ENCODE results near the gene CCDC87.
"Not testable (repeated sequence)": the region's sequence is repeated elsewhere in the genome, so short reads cannot be mapped to it uniquely, and the experiment has no call there.

CCDC87 gene

DNA sequence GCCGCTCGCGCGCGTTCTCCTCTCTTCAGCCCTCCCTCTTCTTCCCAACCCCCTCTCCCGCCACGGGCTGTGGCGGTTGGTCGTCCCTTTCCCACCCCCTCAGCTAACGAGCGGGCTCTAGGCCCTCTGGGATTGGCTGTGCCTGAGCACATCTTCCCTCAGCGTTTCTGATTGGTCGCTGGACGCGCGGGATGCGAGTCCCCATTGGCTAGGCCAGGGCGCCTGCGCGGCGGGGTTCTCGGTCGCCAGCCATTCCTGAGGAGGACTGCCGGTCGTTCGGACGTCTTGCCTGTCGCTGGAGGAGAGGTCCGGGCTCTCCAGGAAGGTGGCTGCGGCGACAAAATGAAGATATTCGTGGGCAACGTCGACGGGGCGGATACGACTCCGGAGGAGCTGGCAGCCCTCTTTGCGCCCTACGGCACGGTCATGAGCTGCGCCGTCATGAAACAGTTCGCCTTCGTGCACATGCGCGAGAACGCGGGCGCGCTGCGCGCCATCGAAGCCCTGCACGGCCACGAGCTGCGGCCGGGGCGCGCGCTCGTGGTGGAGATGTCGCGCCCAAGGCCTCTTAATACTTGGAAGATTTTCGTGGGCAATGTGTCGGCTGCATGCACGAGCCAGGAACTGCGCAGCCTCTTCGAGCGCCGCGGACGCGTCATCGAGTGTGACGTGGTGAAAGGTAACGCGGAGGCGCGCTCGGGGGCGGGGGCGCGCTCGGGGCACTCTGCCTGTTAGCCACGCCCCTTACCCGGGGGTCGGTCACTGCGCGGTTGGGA is 23.7 kb upstream of the CCDC87 start, which contains the start of gene RBM14:
RBM14 (plus strand) TSS at position 252 of the 776 bp plus-strand sequence; CDS start at position 343, 91 bp downstream.
- DNase-seq (ENCODE audit: low read depth) = peak; percentile 97

DNA sequence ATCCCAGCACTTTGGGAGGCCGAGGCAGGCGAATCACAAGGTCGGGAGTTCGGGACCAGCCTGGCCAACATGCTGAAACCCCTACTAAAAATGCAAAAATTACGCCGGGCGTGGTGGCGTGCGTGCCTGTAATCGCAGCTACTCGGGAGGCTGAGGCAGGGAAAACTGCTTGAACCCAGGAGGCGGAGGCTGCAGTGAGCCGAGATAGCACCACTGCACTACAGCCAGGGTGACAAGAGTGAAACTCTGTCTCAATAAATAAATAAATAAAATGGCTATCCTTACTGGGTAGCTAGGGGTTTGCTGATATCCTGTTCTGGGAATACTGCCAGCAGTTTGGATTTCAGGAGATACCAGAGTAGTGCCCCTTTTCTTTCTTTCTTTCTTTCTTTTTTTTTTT is 21.2 kb upstream of the CCDC87 start:
- DNase-seq (ENCODE audit: low read depth) = no peak

DNA sequence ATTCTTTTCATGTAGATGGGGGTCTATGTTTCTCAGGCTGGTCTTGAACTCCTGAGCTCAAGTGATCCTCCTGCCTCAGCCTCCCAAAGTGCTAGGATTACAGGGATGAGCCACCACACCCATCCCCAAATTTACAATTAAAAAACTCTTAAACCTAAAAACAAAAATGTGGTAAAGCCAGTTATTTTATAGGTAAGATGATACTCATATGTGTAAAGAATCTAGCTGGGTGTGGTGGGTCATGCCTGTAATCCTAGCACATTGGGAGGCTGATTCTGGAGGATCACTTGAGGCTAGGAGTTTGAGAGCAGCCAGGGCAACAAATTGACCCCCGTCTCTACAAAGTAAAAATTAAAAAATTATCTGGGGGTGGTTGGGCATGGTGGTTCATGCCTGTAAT is 19.6 kb upstream of the CCDC87 start:
- no peak for DNase-seq (ENCODE audit: low read depth)

DNA sequence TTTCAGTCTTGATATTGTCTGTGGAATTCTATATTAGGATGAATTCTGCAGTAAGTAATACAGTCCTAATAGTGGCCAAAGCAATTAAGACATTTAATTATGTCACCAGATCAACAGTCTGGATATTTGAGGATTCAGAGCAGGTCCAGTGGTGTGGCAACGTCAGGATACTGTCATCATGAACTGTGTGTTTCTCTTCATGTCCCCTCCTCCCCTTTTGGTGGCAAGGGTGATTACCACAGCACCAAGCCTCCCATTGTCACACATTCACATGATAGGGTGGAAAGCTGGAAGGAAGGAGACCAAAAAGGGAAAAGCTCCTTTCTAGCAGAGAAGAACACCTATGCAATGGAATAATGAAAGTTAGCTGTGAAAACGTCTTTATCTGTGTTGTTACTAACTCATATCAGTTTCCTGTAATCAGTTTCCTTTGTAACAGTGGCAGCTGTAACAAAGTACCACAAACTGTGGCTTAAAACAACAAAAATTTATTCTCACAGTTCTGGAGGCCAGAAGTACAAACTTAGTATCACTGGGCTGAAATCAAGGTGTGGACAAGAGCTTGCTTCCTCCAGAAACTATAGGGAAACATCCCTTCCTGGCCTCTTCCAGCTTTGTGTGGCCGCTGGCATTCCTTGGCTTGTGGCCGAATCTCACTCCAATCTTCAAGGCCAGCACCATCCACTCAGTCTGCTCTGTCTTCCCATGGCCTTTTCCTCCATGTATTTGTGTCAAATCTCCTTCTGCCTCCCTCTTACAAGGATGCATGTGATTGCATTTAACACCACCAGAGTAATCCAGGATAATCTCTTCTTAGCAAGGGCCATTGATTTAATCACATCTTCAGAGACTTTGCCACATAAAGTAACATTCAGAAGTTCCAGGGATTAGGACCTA is 17.1 kb upstream of the CCDC87 start:
- no peak for DNase-seq (ENCODE audit: low read depth)

DNA sequence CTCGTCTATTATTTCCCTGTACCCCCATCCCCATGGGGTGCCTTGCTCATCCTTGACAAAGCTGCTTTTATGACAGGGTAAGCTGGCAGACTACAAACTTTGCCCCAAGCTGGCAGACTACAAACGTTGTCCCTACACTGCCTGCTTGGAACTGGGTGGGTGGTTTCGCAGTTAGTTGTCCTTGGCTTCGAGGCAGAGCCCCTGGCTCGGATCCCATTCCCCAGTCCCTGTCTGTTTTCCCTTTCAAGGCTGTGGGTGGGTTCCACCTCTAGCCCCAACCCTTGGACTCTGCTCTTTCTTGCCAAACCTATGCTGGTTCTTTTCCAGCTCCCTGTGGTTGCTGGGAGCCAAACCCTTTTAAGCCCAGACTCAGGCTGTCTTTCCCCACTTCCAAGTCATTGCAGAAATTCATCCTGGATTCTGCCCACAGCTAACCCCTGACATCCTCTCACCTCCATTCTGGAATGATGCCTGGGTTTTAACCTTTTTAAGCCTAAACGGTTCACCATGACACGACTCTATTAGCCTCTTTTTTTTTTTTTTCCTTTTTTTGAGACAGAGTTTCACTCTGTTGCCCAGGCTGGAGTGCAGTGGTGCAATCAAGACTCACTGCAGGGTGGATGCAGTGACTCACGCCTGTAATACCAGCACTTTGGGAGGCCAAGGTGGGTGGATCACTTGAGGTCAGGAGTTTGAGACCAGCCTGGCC is 14.4 kb upstream of the CCDC87 start:
- no peak for DNase-seq (ENCODE audit: low read depth)

DNA sequence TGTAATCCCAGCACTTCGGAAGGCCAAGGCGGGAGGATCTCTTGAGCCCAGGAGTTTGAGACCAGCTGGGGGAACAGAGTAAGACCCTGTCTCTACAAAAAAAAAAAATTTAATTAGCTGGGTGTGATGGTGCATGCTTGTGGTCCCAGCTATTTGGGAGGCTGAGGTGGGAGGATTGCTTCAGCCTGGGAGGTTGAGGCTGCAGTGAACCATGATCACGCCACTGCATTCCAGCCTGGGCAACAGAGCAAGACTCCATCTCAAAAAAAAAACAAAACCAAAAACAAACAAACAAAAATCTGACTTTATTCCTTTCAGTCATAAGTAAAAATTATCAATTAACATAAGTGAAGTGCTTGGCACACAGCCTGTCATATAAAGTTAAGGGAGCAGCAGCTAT is 13.7 kb upstream of the CCDC87 start:
- DNase-seq (ENCODE audit: low read depth) = not testable (repeated sequence)

DNA sequence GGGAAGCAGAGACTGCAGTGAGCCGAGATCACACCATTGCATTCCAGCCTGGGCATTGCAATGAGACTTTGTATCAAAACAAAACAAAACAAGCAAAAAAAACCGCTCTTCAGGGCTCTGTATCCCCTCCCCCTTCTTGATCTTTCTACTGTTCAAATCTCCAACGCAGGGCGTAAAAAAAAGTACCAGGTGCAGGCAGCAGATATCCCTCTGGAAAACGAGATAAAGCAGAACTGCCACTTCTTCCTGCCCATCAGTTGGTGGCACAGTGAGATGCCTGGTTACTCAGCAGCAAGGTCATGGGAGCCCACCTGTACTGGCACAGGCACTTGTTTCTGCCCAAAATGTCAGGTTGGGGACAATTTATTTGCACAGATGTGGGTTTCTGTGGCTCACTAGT is 11.3 kb upstream of the CCDC87 start:
- no peak for DNase-seq (ENCODE audit: low read depth)

DNA sequence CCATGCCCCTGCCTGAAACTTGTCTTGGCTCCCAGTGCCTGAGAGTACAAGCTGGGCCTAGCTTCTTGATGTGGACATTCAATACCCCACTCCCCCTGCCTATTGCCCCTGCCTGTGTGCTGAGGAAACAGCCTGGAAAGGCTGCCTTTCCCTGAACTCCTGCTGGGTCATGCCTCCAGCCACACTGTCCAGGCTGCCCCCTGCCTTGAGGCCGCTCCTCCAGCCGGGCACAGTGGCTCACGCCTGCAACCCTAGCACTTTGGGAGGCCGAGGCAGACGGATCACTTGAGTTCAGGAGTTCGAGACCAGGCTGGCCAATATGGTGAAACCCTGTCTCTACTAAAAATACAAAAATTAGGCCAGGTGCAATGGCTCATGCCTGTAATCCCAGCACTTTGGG is 10.2 kb upstream of the CCDC87 start:
- DNase-seq (ENCODE audit: low read depth) = no peak

DNA sequence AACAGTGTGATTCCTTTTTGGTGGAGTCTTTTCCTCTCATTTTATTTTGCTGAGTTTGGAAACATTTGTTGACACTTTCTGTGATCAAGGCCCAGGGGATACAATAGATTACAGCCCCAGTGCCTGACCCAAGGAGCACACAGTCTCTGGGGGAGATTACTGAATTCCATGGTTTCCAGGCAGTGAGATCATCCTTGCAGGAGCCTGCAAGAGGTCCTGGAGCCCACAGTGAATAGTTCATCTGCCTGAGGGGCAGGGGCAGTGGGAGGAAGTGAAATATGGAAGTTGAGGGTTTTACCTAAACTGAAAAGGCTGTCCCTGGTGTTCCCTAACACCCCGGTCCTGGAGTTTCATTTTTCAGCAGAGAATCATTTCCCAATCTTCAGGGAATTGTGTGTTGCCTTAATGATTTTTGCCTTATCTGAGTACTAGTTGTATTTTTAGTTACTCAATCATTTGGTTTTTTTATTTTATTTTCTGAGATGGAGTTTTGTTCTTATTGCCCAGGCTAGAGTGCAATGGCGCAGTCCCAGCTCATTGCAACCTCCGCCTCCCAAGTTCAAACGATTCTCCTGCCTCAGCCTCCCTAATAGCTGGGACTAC is 7.9 kb upstream of the CCDC87 start:
- no peak for DNase-seq (ENCODE audit: low read depth)

DNA sequence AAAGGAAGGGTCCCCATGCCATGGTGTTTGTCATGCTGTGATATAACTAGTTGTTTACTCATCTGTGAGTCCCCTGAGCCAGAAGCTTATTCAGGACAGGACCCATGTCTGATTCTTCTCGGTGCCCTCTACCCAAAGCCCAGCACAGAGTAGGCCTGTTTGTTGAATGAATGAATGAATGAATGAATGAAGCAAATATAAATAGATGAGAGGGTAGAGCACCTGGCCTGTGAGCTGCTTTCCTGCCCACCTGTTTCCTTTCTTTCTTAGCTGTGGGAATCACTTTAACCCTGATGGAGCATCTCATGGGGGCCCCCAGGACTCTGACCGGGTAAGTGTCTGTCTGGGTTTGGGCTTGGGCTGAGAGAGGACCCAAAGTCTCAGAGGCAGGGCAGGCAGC is 7.4 kb upstream of the CCDC87 start:
- no peak for DNase-seq (ENCODE audit: low read depth)

DNA sequence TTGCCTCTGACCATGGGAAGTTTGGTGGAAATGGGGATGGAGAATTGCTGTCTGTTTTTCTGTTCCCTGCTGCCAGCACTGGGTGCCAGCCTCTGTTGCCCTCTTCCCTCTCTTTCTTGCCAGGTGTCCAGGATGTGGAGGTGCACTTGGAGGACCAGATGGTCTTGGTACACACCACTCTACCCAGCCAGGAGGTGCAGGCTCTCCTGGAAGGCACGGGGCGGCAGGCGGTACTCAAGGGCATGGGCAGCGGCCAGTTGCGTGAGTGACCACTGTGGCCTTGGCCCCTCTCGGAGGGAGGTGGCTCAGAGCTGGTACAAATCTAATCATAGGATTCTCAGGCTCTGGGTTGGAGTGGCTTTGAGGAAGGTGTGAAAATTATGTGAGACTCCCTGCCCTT is 6.1 kb upstream of the CCDC87 start:
- no peak for DNase-seq (ENCODE audit: low read depth)

DNA sequence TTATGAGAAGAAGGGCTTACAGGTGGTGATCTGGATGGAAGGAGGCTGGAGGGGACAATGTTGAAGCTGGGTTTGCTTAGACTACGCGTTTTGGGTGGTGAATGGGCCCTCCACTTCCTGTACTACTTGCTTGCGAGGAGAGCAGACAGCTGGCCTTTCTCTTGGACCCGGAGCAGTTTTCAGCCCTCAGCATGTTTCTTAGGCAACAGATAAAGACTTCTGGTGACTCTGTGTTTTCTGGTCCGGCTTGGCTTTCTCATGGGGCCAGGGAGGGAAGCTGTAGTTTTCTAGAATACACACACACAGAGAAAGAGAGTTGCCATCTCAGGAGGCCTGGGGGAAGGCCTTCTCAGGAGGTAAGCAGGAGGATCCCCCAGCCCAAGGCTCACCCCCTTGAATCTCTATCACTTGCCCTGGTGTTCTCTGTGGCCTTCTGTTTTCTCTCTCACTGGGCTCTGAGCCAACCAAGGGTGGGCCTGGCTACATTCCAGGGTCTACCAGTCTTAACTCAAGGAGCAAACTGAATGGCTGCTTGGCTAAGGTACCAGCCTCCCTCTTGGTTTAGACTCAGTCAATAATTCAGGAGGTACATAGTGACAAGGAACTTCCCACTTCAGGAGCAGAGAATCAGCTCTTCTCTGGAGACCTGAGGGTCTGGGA is 2.5 kb upstream of the CCDC87 start:
- no peak for DNase-seq (ENCODE audit: low read depth)

DNA sequence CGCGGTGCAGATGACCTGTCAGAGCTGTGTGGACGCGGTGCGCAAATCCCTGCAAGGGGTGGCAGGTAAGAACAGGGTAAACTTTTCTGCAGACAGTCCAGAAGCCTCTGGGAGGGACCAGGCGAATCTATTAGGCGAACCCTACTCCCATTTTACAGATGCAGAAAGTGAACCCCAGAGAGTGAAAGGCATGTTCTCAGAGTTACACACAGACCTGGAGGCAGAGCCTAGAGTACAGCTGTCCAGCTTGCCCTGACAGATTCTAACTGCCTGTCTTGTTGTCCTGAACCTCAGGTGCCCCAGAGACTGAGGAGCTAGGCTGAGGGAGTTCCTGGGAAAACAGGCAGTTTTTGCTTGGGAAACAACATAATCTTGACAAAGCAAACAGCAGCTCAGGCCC is 787 bp upstream of the CCDC87 start:
- no peak for DNase-seq (ENCODE audit: low read depth)

DNA sequence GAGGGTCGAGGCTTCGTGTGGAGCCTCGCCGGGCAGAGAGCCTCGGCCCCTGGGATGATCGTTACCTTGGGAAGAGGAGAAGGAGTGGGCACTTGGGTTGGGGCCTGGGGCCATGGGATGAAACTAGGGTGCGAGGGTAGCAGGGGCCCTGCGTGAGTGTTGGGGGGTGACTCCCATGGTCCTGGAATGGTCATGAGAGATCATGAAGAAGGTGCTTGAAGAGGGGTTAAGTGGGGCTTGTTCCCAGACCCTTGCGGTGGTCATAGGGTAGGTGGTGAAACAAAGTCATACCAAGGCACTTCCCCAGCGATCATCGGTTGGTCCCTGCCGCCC is 406 bp upstream of the CCDC87 start:
- no peak for DNase-seq (ENCODE audit: low read depth)

DNA sequence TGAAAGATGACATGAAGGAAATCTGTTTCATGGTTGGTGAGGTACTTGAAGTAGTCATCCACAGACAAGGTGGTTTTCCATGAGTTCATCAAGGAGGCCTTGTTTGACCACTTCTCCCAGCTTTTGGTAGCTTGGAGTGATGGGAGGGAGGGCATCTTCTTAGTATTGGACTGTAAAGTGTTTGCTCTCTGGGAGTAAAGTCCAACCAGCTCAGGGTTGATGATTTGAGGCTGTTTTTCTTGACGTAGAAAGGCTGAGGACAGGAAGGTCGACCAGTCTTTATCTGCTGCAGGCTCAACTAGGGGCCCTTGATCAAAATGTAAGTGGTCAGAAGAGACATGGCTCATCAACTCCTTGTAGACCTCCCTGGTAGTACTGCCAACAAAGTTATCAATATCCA is 1.7 kb downstream of the CCDC87 start:
- DNase-seq (ENCODE audit: low read depth) = no peak

DNA sequence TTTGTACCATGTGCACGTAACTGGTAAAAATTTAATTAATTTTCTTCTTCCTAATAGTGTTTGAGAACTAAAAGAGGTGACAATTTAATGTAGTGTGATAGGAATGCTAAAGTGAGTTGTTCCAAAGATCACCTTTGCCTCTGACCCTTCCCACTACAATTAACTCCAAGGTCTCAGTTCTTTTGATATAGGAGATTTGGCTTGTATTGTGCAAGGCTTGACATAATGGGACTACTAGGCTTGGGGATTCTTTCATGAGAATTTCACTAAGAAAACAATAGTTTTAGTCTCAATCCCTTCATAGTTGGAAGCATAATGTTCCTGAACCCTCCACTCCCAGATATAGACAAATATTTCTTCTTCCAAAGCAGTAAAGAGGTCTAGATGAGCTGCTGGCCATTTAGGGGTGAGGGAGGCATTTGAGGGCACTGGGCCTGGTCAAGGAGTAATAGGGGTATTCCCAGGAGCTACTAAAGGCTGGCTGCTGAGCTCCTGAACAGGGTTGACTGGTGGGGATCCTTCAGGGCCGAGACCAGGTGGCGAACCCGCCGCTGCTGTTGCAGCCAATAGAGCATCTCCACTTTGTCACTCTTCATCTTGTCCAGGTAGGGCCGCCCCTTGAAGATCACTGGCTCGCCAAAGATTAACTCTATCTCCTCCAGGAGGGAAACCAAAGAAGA is 2.7 kb downstream of the CCDC87 start:
- DNase-seq (ENCODE audit: low read depth) = no peak

DNA sequence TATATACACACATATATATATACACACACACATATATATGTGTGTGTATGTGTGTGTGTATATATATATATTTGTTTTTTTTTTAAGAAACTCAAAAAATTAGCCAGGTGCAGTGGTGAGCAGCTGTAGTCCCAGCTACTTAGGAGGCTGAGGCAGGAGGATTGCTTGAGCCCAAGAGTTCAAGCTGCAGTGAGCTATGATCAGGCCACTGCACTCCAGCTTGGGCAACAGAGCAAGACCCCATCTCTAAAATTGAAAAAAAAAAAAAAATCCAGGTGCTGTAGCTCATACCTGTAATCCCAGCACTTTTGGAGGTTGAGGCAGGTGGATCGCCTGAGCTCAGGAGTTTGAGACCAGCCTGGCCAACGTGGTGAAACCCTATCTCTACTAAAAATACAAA is 3.5 kb downstream of the CCDC87 start:
- DNase-seq (ENCODE audit: low read depth) = not testable (repeated sequence)

DNA sequence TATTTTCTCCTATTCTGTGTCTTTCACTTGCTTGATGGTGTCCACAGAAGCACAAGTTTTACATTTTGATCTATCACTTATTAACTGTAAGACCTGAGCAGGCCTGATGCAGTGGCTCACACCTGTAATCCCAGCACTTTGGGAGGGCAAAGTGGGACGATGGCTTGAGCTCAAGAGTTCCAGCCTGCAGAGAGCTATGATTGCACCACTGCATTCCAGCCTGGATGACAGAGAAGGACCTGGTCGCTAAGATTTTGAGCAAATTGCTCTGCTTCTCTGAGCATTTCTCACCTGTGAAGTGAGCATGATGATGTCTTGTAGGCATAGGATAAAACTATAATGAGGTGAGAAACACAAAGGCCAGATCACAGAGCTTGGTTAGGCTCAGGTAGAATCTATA is 6.7 kb downstream of the CCDC87 start:
- no peak for DNase-seq (ENCODE audit: low read depth)

DNA sequence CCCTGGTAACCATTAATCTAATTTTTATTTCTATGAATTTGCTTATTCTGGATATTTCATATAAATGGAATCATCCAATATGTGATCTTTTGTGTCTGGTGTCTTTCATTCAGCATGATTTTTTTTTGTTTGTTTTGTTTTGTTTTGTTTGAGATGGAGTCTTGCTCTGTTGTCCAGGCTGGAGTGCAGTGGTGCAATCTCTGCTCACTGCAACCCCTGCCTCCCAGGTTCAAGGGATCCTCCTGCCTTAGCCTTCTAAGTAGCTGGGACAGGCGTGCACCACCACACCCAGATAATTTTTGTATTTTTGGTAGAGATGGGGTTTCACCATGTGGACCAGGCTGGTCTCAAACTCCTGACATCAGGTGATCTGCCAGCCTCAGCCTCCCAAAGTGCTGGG is 7.4 kb downstream of the CCDC87 start:
- not testable (repeated sequence) for DNase-seq (ENCODE audit: low read depth)

DNA sequence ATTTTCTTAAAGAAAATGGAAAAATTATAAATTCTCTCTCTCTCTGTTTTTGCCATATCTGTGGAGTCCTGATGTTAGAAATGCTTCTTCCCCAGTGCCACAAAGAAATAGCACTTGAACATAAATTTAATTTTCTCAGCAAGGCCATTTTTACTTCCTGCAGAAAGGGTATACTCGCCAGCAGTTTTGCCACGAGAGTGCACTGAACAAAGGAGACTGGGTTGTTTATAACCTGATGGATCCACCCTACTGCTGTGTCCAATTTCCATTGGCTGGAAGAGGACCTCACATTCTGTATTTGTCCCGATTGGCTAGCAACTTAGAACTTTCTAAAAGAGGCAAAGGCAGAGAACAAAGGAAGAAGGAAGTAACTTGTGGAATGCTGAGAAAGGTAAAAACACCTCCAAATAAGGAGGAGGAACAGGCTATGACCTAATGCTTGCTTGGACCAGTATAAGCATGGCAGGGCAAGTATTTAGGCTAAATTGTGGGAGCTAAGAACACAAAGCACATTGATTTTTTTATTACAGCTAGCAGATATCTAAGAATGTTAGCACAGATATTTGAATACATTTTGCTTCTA is 10.2 kb downstream of the CCDC87 start:
- DNase-seq (ENCODE audit: low read depth) = not testable (repeated sequence)

DNA sequence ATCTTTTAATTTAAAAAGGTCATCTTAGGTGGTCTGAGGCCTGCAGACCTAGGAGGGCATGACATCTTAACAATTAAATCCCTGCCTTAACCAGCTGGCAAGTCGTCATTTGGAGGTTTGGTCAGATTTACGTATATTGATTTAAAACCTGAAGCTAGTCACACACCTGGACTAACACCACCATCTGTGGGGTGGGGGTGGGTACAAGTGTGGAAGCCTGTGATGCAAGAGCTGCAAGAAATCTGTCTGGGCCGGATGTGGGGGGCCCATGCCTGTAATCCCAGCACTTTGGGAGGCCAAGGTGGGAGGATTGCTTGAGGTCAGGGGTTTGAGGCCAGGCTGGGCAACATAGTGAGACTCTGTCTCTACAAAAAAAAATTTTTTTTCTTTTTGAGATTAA is 11.6 kb downstream of the CCDC87 start:
- DNase-seq (ENCODE audit: low read depth) = no peak

Measured in stimulated activated CD8-positive, alpha-beta memory T cell treated with anti-CD3 and anti-CD28 coated beads, Interleukin-12 subunit alpha, Interleukin-12 subunit beta, amount 100 ng/mL, for 1 hour (primary cell).